Spleen (tissue), 7 donors: ENCODE measurements around the gene ITM2C.

Experiments
- POLR2A ChIP-seq, 3 donors: fragments of 450-650 bp; IDR thresholded peaks; one replicate each; pipeline ENCODE4 v1.5.1; 2017; ENCODE audit warnings: antibody characterized with exemption in 3 of 3, mild to moderate bottlenecking in 1 of 3
- TF ChIP-seq, protein P1 (sequence below), 11 experiments: fragments of 200-600 bp in 7 of 11; fragments of 450-650 bp in 4 of 11; sonication (generic) in 4 of 11; IDR thresholded peaks in 8 of 11; conservative IDR thresholded peaks in 3 of 11; 1 replicate in 7 of 11; 2 replicates in 4 of 11; pipeline versions ENCODE4 v1.4.0 to v1.8.0; 2016 to 2021; ENCODE audit warnings: antibody characterized with exemption in 11 of 11, inconsistent platforms in 4 of 11, mild to moderate bottlenecking in 1 of 11
- donor health status: DM: no; HTN: no; CAD: no; lungs with moderate emphysema.
- donor health status: DM: no; HTN: no; CAD: no.
- donor health status: DM: no; HTN: no; CAD: no.

- TF ChIP-seq, protein P1, sequence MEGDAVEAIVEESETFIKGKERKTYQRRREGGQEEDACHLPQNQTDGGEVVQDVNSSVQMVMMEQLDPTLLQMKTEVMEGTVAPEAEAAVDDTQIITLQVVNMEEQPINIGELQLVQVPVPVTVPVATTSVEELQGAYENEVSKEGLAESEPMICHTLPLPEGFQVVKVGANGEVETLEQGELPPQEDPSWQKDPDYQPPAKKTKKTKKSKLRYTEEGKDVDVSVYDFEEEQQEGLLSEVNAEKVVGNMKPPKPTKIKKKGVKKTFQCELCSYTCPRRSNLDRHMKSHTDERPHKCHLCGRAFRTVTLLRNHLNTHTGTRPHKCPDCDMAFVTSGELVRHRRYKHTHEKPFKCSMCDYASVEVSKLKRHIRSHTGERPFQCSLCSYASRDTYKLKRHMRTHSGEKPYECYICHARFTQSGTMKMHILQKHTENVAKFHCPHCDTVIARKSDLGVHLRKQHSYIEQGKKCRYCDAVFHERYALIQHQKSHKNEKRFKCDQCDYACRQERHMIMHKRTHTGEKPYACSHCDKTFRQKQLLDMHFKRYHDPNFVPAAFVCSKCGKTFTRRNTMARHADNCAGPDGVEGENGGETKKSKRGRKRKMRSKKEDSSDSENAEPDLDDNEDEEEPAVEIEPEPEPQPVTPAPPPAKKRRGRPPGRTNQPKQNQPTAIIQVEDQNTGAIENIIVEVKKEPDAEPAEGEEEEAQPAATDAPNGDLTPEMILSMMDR (IDR thresholded peaks at IDR 0.05 in 8 of 11, conservative IDR thresholded peaks at IDR 0.05 in 3 of 11) = no peak
- no peak for TF ChIP-seq POLR2A (IDR thresholded peaks at IDR 0.05)
These were observed 5.3 kb downstream of the ITM2C start for GRCh38 chr2:230869914-230870543.
